HEK293T (cell line): ENCODE results near the gene MAPK8IP1.

Source experiments
- BHLHE40 ChIP-seq: fragments of 450-650 bp; IDR thresholded peaks from 2 replicates; pipeline ENCODE4 v1.6.1; 2016; ENCODE audit warnings: mild to moderate bottlenecking, moderate library complexity, borderline replicate concordance
- FOXK2 ChIP-seq: fragments of 450-650 bp; IDR thresholded peaks from 2 replicates; pipeline ENCODE4 v1.6.1; 2016; ENCODE audit warnings: mild to moderate bottlenecking

GRCh38 chr11:45934580-45935318 is 49.3 kb downstream of the MAPK8IP1 start:
- TF ChIP-seq BHLHE40 (no peak), FOXK2 (no peak)
